GM21723 (cell line): ENCODE measurements around the gene CYP26B1.

ENCODE experiments used
- ATAC-seq: cut with Tn5 transposase; IDR thresholded peaks from one replicate; pipeline ENCODE4 v1.9.1; 2021; ENCODE audit warnings: mild to moderate bottlenecking, moderate library complexity; ENCODE audit not compliant: unreplicated experiment

CYP26B1 gene

GRCh38 chr2:72141881-72142451 lies 5.7 kb downstream of the CYP26B1 start:
- ATAC-seq, result no peak

DNA sequence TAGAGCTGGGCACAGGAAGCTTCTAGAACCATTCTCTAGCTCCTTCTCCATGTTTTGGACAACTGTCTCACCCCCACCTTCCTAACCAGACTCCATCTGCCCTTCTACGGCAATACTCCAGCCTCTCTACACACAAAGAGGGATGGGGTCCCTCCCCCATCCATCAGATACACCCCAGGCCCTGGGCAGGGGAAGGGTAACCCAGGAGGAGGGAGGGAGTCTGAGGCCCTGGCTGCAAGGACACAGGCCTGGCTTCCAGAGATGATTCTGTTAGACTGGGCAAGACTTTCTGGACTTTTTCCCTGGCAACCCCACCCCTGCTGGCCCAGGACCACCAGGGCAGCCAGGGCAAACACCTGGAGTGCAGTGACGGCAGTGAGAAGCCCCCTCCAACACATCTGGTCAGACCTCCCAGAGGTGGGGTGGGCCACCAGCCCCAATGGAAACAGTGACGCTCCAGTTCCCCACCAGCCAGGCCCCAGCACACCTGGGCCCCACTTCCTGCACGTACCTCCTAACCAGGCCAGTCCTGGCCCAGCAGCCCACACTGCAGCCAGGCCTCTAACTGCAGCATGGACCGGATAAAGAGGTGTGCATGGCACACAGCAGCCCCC lies 6.5 kb downstream of the CYP26B1 start:
- ATAC-seq, result no peak

DNA sequence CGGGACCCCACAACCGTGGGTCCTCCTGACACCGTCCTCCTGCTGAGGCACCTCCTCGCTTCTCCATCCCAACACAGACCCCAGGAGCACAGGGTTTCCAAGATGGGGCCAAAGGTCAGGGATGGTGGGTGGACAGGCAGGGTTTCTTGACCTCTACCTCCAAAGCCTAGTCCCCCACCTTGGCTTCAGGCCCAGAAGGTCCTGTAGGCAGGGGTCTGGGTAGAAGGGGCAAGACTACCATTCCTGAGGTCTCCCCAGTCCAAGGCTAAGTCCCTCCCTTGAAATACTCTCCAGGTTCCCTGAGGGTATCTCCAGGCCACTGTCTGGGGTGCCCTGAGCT lies 7.1 kb downstream of the CYP26B1 start:
- no peak for ATAC-seq

GRCh38 chr2:72139874-72140620 lies 7.6 kb downstream of the CYP26B1 start:
- ATAC-seq, result no peak

- no peak for ATAC-seq
These were observed 8.2 kb downstream of the CYP26B1 start for GRCh38 chr2:72139471-72139873.

DNA sequence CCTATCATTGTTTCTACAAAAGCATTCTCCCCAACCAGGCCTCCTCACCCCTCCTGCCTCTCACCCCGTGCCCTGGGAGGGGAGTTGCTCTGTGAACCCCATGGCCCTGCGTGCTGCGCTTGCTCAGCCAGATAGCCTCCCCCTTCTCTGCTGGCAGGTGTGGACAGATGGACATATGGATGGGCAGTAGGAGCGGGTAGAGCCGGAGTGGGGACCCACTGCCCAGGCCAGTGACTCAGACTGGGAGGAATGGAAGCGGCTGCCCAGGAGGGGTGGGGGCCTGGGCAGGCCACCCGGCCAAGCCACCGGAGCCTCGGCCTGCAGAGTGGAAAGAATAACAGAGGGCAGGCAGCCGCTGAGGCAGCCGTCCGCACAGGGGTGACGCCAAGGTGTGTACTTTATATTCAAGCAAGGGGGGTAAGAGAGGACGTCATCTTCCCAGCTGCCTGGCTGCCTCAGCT lies 8.7 kb downstream of the CYP26B1 start:
- no peak for ATAC-seq

GRCh38 chr2:72138011-72138881 lies 9.4 kb downstream of the CYP26B1 start:
- ATAC-seq, result no peak

DNA sequence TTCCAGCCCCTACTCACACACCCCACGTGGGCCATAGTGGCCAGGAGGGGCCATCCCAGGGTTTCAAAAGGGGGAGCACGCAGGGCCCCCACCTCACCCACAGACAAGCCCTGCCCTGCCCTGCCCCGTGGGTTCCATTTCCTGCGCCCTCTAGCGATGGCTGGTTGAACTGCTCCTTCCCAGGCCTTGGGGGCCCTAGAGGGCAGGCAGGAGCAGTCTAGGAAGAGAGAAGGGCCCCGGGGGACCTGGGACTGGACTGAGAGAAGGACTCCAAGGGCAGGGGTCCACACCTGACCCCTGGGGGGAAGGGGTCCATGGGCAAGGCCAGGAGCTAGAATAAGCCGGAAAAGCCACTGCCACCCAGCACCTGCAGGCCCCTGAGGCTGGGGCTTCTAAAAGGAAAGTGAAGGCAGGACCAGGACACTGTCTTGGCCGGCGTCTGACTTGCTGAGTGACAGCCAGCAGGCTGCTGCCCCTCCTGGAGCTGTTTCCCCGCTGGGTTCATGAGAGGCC lies 10.1 kb downstream of the CYP26B1 start:
- peak; percentile 95 for ATAC-seq

DNA sequence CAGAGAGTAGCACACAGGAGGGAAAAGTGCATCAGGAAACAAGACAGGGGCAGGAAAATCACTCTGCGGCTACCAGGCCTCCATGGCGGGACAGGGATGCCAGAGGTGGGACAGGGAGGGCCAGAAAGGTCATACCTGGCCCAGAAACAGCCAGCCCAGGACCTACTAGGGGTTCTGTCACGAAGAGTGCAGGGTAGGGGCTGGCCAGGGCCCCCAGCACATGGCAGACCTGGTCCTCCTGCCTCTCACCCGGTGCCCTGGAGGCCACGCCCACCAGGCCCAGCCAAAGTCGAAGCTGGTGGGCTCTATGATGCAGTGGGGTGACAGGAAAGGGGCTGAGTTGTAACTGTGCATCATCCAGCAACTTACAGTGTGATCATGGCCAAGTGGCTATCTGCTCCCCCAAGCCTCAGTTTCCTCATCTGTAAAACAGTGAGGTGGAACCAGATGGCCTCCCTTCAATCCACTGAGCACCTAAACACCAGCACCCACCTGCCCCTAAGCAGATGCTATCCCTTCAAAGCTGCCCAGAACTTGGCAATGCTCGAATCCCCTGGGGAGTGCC lies 10.6 kb downstream of the CYP26B1 start:
- peak; percentile 31 for ATAC-seq

GRCh38 chr2:72136331-72136730 lies 11.3 kb downstream of the CYP26B1 start:
- ATAC-seq, result no peak

DNA sequence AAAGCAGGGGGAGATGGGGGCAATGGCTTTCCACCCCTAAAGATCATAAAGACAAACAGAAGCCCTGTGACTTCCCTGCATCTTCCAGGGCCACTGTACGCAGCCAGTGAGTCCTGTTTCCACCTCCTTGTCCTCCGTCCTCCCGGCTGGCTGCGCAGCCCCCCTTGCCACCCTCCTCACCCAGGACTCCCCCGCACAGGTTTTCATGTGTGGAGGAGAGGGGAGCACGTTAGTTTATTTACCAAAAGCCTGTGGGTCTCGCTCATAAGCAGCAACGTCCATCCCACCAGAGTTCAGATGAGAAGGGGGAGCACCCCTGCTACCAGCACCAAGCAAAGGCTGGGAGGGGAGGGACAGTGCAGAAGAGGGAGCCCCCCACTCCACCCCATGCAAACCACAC lies 11.7 kb downstream of the CYP26B1 start:
- ATAC-seq, result no peak

DNA sequence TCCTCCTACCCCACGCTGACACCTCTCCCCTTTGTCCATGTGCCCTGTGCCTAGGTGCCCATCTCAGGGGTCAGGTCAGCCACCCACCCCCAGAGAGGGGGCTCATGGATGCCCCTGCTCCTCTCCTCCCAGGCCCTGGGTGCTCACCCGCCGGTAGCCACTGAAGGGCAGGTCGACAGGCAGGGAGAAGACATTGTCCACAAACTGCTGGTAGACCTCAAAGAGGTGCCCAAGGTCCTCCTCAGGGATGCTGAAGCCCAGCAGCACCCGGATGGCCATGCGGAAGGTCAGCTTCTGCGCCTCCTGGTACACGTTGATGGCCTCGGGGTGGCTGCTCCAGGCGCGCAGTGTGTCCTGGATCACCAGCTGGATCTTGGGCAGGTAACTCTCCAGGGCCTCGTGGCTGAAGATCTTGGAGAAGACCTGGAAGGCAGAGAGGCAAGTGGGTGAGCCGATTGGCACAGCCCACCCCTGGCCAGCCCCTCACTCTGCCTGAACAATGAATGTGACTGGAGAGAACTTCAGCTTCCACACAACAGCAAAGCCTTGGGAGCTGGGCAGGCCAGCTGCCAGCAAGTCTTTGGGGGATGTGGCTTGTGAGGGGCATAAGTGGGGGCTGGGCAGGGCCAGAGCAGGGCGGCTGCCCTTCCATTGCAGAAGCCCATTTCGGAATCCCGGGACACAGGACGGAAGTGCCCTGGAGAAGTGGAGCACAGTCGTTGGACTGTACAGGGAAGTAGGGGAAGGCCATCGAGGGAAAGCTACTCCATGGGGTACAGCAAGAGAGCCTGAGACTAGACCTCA lies 12.5 kb downstream of the CYP26B1 start:
- ATAC-seq, result no peak

GRCh38 chr2:72134408-72134996 lies 13.2 kb downstream of the CYP26B1 start:
- no peak for ATAC-seq

GRCh38 chr2:72133721-72134407 lies 13.8 kb downstream of the CYP26B1 start:
- no peak for ATAC-seq

- ATAC-seq, result no peak
These were observed 14.5 kb downstream of the CYP26B1 start for GRCh38 chr2:72132981-72133720.

DNA sequence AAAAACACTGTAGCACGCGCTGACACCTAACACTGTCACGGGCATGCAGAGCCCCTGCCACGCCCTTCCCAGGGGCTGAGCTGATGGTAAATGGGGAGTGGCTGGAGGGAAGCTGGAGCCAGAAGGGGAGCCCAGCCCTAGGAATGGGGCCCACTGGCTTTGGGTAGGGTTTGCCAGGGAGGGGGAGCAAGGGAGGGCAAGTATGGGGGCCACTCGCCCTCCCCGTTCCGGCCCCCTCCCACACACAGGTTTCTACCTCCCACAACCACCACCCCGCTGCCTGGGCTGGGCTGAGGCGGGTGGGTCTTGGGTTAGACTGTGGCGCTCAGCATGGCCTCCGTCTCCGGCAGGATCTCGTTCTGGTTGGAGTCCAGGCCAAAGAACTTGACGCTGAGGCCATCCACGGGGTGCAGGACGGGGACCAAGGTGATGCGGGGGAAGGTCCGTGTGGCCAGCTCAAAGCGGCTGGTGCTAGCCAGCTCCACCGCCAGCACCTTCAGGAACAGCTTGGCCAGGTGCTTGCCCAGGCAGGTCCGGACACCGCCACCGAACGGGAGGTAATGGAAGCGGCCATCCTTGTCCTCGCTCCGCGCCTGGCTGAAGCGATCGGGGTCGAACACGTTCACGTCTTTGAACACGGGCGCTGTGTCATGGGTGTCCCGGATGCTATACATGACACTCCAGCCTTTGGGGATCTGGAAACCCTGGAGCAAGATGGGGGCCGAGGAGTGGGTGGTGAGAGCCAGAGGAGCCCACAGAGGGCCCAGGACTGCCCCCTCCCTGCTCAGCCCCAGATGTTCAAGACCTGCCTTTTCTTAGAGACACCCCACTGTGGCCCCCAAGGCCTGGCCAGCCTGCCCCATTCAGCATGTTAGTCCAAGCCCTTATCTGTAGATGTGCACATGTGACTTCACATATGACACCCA lies 15.5 kb downstream of the CYP26B1 start:
- no peak for ATAC-seq

DNA sequence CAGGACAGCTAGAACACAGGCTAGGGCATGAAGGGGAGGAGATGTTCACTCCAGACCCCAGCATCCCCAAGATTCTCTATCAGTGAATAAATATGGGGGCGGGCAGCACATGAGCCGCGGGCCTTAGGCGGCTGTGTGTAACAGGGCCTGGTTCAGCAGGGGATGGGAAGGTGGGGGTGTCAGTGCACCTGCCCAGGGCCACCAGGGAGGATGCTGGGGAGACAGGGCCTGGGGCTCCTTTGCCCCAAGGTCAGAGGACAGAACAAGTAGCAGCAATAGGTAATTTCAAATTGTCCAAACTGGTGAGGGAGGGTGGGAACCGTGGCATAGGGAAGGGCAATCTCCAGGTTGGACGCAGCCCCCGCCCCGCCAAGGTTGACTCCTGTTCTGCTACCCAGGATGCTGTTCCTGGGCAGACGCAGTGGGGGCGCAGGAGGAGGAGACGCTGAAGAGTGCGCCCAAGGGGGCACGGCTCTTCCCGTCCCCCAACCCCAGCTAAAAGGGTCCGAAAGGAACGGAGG lies 16.2 kb downstream of the CYP26B1 start:
- ATAC-seq, result no peak
